Astrocyte (in vitro differentiated cells and primary cell): ENCODE data around the gene CCDC174. TPM values are rescaled to one million over a fixed set of nuclear protein-coding genes. Genes with fewer than 3 reads are reported as not detected.
A peak's percentile ranks its signal among the peaks of the same experiment; 100 is the strongest.

Source experiments
- DNase-seq: peaks from one replicate; pipeline ENCODE4 v3.0.0-alpha.2; 2010; ENCODE audit warnings: low read depth
- FAIRE-seq: peaks from 2 replicates; lab custom pipeline; 2011; peaks lifted over from hg19 to GRCh38; lab: Jason Lieb, UNC
- H2AFZ ChIP-seq: 2 replicates; pipeline ENCODE4 v1.6.0; 2012; ENCODE audit warnings: low read depth, low read length, inconsistent platforms
- H3K27ac ChIP-seq: 2 replicates; pipeline ENCODE4 v1.5.1; 2011; ENCODE audit warnings: low read depth, low read length, inconsistent platforms
- H3K27me3 ChIP-seq: 2 replicates; pipeline ENCODE4 v1.6.0; 2011; ENCODE audit warnings: low read length, inconsistent platforms; ENCODE audit not compliant: insufficient read depth
- H3K36me3 ChIP-seq: 2 replicates; pipeline ENCODE4 v1.5.1; 2011; ENCODE audit warnings: low read length, inconsistent platforms; ENCODE audit not compliant: insufficient read depth
- H3K4me1 ChIP-seq: 2 replicates; pipeline ENCODE4 v1.5.1; 2011; ENCODE audit warnings: low read length, inconsistent platforms; ENCODE audit not compliant: insufficient read depth
- H3K4me2 ChIP-seq: 2 replicates; pipeline ENCODE4 v1.6.0; 2012; ENCODE audit warnings: low read length, inconsistent platforms
- H3K4me3 ChIP-seq: 2 replicates; pipeline ENCODE4 v1.5.1; 2011; ENCODE audit warnings: low read depth, mild to moderate bottlenecking, low read length, inconsistent platforms; ENCODE audit not compliant: insufficient read depth
- H3K79me2 ChIP-seq: 2 replicates; pipeline ENCODE4 v1.6.0; 2012; ENCODE audit warnings: mild to moderate bottlenecking, low read length, inconsistent platforms; ENCODE audit not compliant: insufficient read depth
- H3K9ac ChIP-seq: 2 replicates; pipeline ENCODE4 v1.6.0; 2012; ENCODE audit warnings: mild to moderate bottlenecking, low read length, inconsistent platforms
- H3K9me3 ChIP-seq: 2 replicates; pipeline ENCODE4 v1.5.1; 2012; ENCODE audit warnings: low read depth, mild to moderate bottlenecking, low read length, inconsistent platforms; ENCODE audit not compliant: insufficient read depth
- H4K20me1 ChIP-seq: 2 replicates; pipeline ENCODE4 v1.6.0; 2012; ENCODE audit warnings: low read length, inconsistent platforms; ENCODE audit not compliant: insufficient read depth
- H3K27ac Mint-ChIP-seq: one replicate; pipeline ENCODE4 v1.8.0; 2021; ENCODE audit warnings: mild to moderate bottlenecking, mixed read lengths; ENCODE audit not compliant: unreplicated experiment
- H3K27me3 Mint-ChIP-seq: one replicate; pipeline ENCODE4 v1.8.0; 2021; ENCODE audit warnings: low read depth, mixed read lengths; ENCODE audit not compliant: unreplicated experiment
- H3K36me3 Mint-ChIP-seq: one replicate; pipeline ENCODE4 v1.8.0; 2021; ENCODE audit warnings: low read depth, mixed read lengths; ENCODE audit not compliant: unreplicated experiment
- H3K4me1 Mint-ChIP-seq: one replicate; pipeline ENCODE4 v1.8.0; 2021; ENCODE audit warnings: low read depth, mixed read lengths; ENCODE audit not compliant: unreplicated experiment
- H3K4me3 Mint-ChIP-seq: one replicate; pipeline ENCODE4 v1.8.0; 2021; ENCODE audit warnings: mild to moderate bottlenecking, moderate library complexity, mixed read lengths; ENCODE audit not compliant: unreplicated experiment
- H3K9me3 Mint-ChIP-seq: one replicate; pipeline ENCODE4 v1.8.0; 2021; ENCODE audit warnings: mild to moderate bottlenecking, mixed read lengths; ENCODE audit not compliant: unreplicated experiment
- EZH2 ChIP-seq: IDR thresholded peaks from 2 replicates; pipeline ENCODE4 v1.6.1; 2012; ENCODE audit warnings: mild to moderate bottlenecking, low read length, inconsistent platforms; ENCODE audit not compliant: insufficient read depth
- total RNA-seq: library from RNA; stranded (reverse); gene quantifications from 2 replicates; pipeline ENCODE4 v1.2.1, GENCODE V29; 2021
- TF ChIP-seq, protein P1 (sequence below): IDR thresholded peaks from 2 replicates; pipeline ENCODE4 v1.5.1; 2011; ENCODE audit warnings: low read depth, mild to moderate bottlenecking, inconsistent platforms, low read length, moderate library complexity; ENCODE audit not compliant: insufficient read depth

The CCDC174 gene
- total RNA-seq, 1 donor from 2014 or later = 17.4 TPM

GRCh38 chr3:14657579-14657978 is 6.0 kb downstream of the CCDC174 start:
- DNase-seq = no peak
- Histone ChIP-seq H3K27ac (no peak overlapping the region), H3K4me2 (no peak overlapping the region), H3K27me3 (no peaks in the 10 kb centered on the region), H3K9me3 (no peaks in the 10 kb centered on the region), H3K9ac (no peak overlapping the region), H3K79me2 (peaks cover 19% of the 10 kb centered on the region), H4K20me1 (peaks cover 20% of the 10 kb centered on the region), H3K4me1 (no peaks in the 10 kb centered on the region), H2AFZ (no peak overlapping the region), H3K36me3 (peaks cover 50% of the 10 kb centered on the region), H3K4me3 (no peak overlapping the region)
- H3K36me3 Mint-ChIP-seq = peaks cover 13% of the 10 kb centered on the region
- H3K9me3 Mint-ChIP-seq = no peaks in the 10 kb centered on the region
- no peak overlapping the region for H3K27ac Mint-ChIP-seq
- no peak for TF ChIP-seq EZH2
- TF ChIP-seq, protein P1, sequence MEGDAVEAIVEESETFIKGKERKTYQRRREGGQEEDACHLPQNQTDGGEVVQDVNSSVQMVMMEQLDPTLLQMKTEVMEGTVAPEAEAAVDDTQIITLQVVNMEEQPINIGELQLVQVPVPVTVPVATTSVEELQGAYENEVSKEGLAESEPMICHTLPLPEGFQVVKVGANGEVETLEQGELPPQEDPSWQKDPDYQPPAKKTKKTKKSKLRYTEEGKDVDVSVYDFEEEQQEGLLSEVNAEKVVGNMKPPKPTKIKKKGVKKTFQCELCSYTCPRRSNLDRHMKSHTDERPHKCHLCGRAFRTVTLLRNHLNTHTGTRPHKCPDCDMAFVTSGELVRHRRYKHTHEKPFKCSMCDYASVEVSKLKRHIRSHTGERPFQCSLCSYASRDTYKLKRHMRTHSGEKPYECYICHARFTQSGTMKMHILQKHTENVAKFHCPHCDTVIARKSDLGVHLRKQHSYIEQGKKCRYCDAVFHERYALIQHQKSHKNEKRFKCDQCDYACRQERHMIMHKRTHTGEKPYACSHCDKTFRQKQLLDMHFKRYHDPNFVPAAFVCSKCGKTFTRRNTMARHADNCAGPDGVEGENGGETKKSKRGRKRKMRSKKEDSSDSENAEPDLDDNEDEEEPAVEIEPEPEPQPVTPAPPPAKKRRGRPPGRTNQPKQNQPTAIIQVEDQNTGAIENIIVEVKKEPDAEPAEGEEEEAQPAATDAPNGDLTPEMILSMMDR = no peak
- H3K4me3 Mint-ChIP-seq = peak overlapping the region; percentile 29
- no peak for FAIRE-seq
- peaks cover 13% of the 10 kb centered on the region for H3K4me1 Mint-ChIP-seq
- H3K27me3 Mint-ChIP-seq = no peaks in the 10 kb centered on the region

DNA sequence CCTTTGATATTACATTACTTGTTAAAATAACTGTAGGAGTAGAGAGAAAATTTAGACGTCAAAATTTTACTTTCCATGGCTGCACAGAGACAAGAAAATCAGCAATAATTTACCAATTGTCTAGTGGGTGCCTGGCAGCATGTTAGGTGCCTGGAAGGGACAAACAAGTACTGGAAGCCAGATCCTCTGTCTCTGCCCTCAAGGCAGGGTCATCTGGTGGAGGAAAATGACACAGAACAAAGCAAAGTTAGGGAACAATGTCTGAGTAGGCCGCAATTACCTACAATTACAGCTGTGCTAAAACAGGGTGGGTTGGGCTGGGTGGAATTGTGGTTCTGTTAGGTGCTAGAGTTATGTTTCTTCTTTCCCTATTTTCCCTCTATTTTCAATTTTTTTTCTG is 7.4 kb downstream of the CCDC174 start:
- Histone ChIP-seq H3K4me3 (no peak overlapping the region), H3K36me3 (peaks cover 59% of the 10 kb centered on the region), H3K4me1 (no peaks in the 10 kb centered on the region), H3K9me3 (no peaks in the 10 kb centered on the region), H3K27me3 (no peaks in the 10 kb centered on the region), H3K79me2 (peaks cover 6% of the 10 kb centered on the region), H2AFZ (no peak overlapping the region), H4K20me1 (peaks cover 16% of the 10 kb centered on the region), H3K4me2 (no peak overlapping the region), H3K9ac (no peak overlapping the region), H3K27ac (no peak overlapping the region)
- Mint-ChIP-seq H3K4me3 (no peak overlapping the region), H3K9me3 (no peaks in the 10 kb centered on the region), H3K27me3 (no peaks in the 10 kb centered on the region), H3K4me1 (peaks cover 3% of the 10 kb centered on the region), H3K27ac (no peak overlapping the region), H3K36me3 (peaks cover 13% of the 10 kb centered on the region)
- DNase-seq = no peak
- no peak for FAIRE-seq
- TF ChIP-seq, protein P1 = no peak
- TF ChIP-seq EZH2 = no peak

- no peak overlapping the region for H3K9ac ChIP-seq
- FAIRE-seq = no peak
These were observed 9.4 kb downstream of the CCDC174 start for GRCh38 chr3:14660942-14661341.

More at GRCh38 chr3:14660942-14661341, 9.4 kb downstream of the CCDC174 start:
- TF ChIP-seq, protein P1 = no peak
- TF ChIP-seq EZH2 = no peak
- no peaks in the 10 kb centered on the region for H3K79me2 ChIP-seq
- H3K27me3 Mint-ChIP-seq = no peaks in the 10 kb centered on the region
- peaks cover 15% of the 10 kb centered on the region for H4K20me1 ChIP-seq
- no peaks in the 10 kb centered on the region for H3K9me3 ChIP-seq
- no peaks in the 10 kb centered on the region for H3K27me3 ChIP-seq
- no peak overlapping the region for H3K4me2 ChIP-seq
- DNase-seq = no peak
- H3K27ac ChIP-seq = no peak overlapping the region
- H3K4me3 ChIP-seq = no peak overlapping the region
- peak overlapping the region; percentile 8 for H3K27ac Mint-ChIP-seq
- no peak overlapping the region for H2AFZ ChIP-seq
- no peaks in the 10 kb centered on the region for H3K4me1 Mint-ChIP-seq
- peaks cover 62% of the 10 kb centered on the region for H3K36me3 ChIP-seq
- peaks cover 12% of the 10 kb centered on the region for H3K36me3 Mint-ChIP-seq
- H3K4me3 Mint-ChIP-seq = no peak overlapping the region
- H3K4me1 ChIP-seq = no peaks in the 10 kb centered on the region
- H3K9me3 Mint-ChIP-seq = no peaks in the 10 kb centered on the region
